Caco-2 (cell line): ENCODE data around the gene MEF2B. TPM values are rescaled to one million over a fixed set of nuclear protein-coding genes. Genes with fewer than 3 reads are reported as not detected.

Experiments used
- BruUV-seq: library from RNA; stranded (reverse); fragments of 400-500 nt; replicated peaks from 2 replicates; lab custom pipeline; 2021; lab: Mats Ljungman, UMichigan
- CTCF ChIA-PET: fragments of 300-600 bp; sonication (Branson Sonifier 250); formaldehyde crosslinking; loops from one replicate; lab custom pipeline; 2022; ENCODE audit warnings: antibody characterized with exemption; lab: Charles Lee
- POLR2A ChIA-PET: fragments of 300-600 bp; sonication (Branson Sonifier 250); formaldehyde crosslinking; loops from one replicate; lab custom pipeline; 2022; ENCODE audit warnings: antibody characterized with exemption; lab: Charles Lee
- DNase-seq, 2 experiments: peaks; one replicate each; pipeline versions ENCODE4 v3.0.0 to v3.0.0-alpha.2; 2020 to 2022
- H3K27me3 ChIP-seq: replicated peaks from 2 replicates; pipeline ENCODE4 v1.6.0; 2011; ENCODE audit warnings: low read length; ENCODE audit not compliant: control insufficient read depth, insufficient read depth
- H3K36me3 ChIP-seq: 2 replicates; pipeline ENCODE4 v1.5.1; 2011; ENCODE audit warnings: low read length; ENCODE audit not compliant: control insufficient read depth, insufficient read depth
- H3K4me1 ChIP-seq: fragments of 250-450 bp; sonication (Bioruptor Pico); 2 replicates; pipeline ENCODE4 v1.5.1; 2020; ENCODE audit warnings: mild to moderate bottlenecking
- H3K4me3 ChIP-seq: 2 replicates; pipeline ENCODE4 v1.5.1; 2011; ENCODE audit warnings: low read depth, mild to moderate bottlenecking, control low read depth, low read length
- H3K9me3 ChIP-seq: fragments of 250-450 bp; sonication (Bioruptor Pico); 2 replicates; pipeline ENCODE4 v1.5.1; 2020; ENCODE audit warnings: mild to moderate bottlenecking, moderate library complexity
- H3K27ac Mint-ChIP-seq: one replicate; pipeline ENCODE4 v1.8.0; 2022; ENCODE audit warnings: mixed read lengths; ENCODE audit not compliant: unreplicated experiment
- H3K27me3 Mint-ChIP-seq: one replicate; pipeline ENCODE4 v1.8.0; 2022; ENCODE audit warnings: mixed read lengths; ENCODE audit not compliant: insufficient read depth, unreplicated experiment
- H3K36me3 Mint-ChIP-seq: one replicate; pipeline ENCODE4 v1.8.0; 2022; ENCODE audit warnings: mild to moderate bottlenecking, mixed read lengths; ENCODE audit not compliant: insufficient read depth, unreplicated experiment
- H3K4me1 Mint-ChIP-seq: one replicate; pipeline ENCODE4 v1.8.0; 2022; ENCODE audit warnings: low read depth, mixed read lengths; ENCODE audit not compliant: unreplicated experiment
- H3K4me3 Mint-ChIP-seq: one replicate; pipeline ENCODE4 v1.8.0; 2022; ENCODE audit warnings: mild to moderate bottlenecking, moderate library complexity, mixed read lengths; ENCODE audit not compliant: unreplicated experiment
- H3K9me3 Mint-ChIP-seq: one replicate; pipeline ENCODE4 v1.8.0; 2022; ENCODE audit warnings: mixed read lengths; ENCODE audit not compliant: unreplicated experiment
- intact Hi-C: fragments of 100-400 bp; cut with micrococcal nuclease; formaldehyde crosslinking; loops from one replicate; pipeline ENCODE4 v1.10.0; 2022; ENCODE audit not compliant: unreplicated experiment
- total RNA-seq: library from RNA; stranded (reverse); gene quantifications from 2 replicates; pipeline ENCODE4 v1.2.3, GENCODE V29; 2022
- TF ChIP-seq, protein P1 (sequence below), 2 experiments: fragments of 200-600 bp in 1 of 2; IDR thresholded peaks; 1 replicate in 1 of 2; 2 replicates in 1 of 2; pipeline versions ENCODE4 v1.5.1 to v1.8.0; 2011 to 2022; ENCODE audit warnings: antibody characterized with exemption in 1 of 2, control low read depth in 1 of 2, inconsistent platforms in 1 of 2, low read depth in 1 of 2, low read length in 1 of 2, mild to moderate bottlenecking in 1 of 2, moderate library complexity in 1 of 2; ENCODE audit not compliant: insufficient read depth in 1 of 2, severe bottlenecking in 1 of 2, unreplicated experiment in 1 of 2

Gene MEF2B
- total RNA-seq, 1 experiment from 2014 or later, result 0.82 TPM

DNA sequence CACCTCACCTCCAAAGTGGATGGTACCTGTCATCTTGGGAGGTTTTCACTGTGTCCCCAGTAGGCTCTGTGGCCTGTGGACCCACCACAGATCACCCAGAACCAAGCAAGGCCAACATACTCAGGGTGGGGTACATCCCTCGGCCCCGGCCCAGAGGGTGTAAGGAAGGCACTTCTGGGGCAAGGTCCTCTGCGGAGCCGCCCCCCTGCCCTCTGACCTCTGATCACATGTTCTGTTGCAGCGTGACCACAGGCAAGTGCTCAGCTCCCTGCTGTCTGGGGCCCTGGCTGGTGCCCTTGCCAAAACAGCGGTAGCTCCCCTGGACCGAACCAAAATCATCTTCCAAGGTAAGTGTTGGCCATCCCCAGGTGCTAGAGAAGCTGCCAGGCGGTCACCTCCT lies 68.5 kb downstream of the MEF2B start:
- intact Hi-C loops, result no loop called here
- Mint-ChIP-seq H3K4me3 (no peak overlapping the region), H3K27me3 (no peaks in the 10 kb centered on the region), H3K27ac (no peak overlapping the region), H3K36me3 (no peaks in the 10 kb centered on the region), H3K9me3 (no peaks in the 10 kb centered on the region), H3K4me1 (peaks cover 8% of the 10 kb centered on the region)
- BruUV-seq, result no TSS peak
- H3K9me3 ChIP-seq, result no peaks in the 10 kb centered on the region
- ChIA-PET POLR2A (no interaction called here), CTCF (no interaction called here)
- H3K4me3 ChIP-seq, result no peak overlapping the region
- no peak for DNase-seq
- peaks cover 45% of the 10 kb centered on the region for H3K4me1 ChIP-seq
- H3K27me3 ChIP-seq, result no peaks in the 10 kb centered on the region
- H3K36me3 ChIP-seq, result no peaks in the 10 kb centered on the region
- TF ChIP-seq, protein P1, sequence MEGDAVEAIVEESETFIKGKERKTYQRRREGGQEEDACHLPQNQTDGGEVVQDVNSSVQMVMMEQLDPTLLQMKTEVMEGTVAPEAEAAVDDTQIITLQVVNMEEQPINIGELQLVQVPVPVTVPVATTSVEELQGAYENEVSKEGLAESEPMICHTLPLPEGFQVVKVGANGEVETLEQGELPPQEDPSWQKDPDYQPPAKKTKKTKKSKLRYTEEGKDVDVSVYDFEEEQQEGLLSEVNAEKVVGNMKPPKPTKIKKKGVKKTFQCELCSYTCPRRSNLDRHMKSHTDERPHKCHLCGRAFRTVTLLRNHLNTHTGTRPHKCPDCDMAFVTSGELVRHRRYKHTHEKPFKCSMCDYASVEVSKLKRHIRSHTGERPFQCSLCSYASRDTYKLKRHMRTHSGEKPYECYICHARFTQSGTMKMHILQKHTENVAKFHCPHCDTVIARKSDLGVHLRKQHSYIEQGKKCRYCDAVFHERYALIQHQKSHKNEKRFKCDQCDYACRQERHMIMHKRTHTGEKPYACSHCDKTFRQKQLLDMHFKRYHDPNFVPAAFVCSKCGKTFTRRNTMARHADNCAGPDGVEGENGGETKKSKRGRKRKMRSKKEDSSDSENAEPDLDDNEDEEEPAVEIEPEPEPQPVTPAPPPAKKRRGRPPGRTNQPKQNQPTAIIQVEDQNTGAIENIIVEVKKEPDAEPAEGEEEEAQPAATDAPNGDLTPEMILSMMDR (IDR thresholded peaks at IDR 0.05; ENCODE audit: insufficient read depth in 1 of 2, low read depth in 1 of 2, low read length in 1 of 2, severe bottlenecking in 1 of 2, unreplicated experiment in 1 of 2), result no peak

DNA sequence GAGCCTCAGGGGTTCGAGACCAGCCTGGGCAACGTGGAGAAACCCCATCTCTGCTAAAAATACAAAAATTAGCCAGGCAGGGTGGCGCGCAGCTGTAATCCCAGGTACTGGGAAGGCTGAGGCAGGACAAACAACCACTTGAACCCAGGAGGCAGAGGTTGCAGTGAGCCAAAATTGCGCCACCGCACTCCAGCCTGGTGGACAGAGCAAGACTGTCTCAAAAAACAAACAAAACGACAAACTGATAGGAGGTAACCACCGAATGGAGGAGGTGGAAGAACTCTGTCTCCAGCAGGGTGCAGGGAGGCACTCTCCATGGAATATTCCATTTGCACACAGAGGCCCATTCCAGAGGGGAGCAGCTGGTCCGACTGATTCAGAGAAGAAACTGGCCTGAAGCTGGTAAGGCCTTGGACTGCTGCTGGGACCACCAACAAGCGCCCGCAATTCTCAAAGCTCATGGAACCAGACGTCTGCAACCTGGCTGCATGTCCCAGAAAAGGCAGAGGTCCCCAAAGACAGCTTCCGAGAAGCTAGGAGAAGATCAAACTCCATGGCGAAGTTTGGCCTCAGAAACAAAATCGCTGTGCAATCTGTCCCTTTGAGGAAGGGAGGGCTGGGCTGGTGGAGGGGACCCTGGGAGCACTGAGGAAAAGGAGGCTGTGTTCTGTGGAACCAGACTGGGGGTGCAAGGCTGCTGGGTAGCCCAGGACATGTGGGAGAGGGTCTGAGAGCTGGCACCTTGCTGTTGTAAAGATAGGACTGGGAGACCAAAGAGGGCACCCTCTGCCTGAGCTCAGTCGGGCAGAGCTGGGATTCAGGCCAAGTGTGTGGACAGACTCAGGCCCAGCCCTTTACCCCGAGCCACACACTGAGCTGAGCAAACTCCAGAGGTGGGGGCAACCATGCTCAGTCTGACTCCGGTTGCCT lies 71.1 kb downstream of the MEF2B start:
- Mint-ChIP-seq H3K4me1 (peaks cover 14% of the 10 kb centered on the region), H3K9me3 (no peaks in the 10 kb centered on the region), H3K4me3 (no peak overlapping the region), H3K27ac (peak overlapping the region; percentile 63), H3K27me3 (no peaks in the 10 kb centered on the region), H3K36me3 (no peaks in the 10 kb centered on the region)
- peak in 1 of 2 experiments; percentile 24 for DNase-seq
- ChIA-PET CTCF (interaction anchor here (0.6 kb wide), 1 partner anchor 17 kb away, joined by 3 read pairs; no protein-coding TSS in a partner anchor), POLR2A (no interaction called here)
- H3K27me3 ChIP-seq, result no peaks in the 10 kb centered on the region
- TF ChIP-seq, protein P1 (IDR thresholded peaks at IDR 0.05; ENCODE audit: insufficient read depth in 1 of 2, low read depth in 1 of 2, low read length in 1 of 2, severe bottlenecking in 1 of 2, unreplicated experiment in 1 of 2), result no peak
- no TSS peak for BruUV-seq
- H3K4me3 ChIP-seq, result no peak overlapping the region
- no peaks in the 10 kb centered on the region for H3K9me3 ChIP-seq
- intact Hi-C loops, result no loop called here
- peaks cover 53% of the 10 kb centered on the region for H3K4me1 ChIP-seq
- no peaks in the 10 kb centered on the region for H3K36me3 ChIP-seq

DNA sequence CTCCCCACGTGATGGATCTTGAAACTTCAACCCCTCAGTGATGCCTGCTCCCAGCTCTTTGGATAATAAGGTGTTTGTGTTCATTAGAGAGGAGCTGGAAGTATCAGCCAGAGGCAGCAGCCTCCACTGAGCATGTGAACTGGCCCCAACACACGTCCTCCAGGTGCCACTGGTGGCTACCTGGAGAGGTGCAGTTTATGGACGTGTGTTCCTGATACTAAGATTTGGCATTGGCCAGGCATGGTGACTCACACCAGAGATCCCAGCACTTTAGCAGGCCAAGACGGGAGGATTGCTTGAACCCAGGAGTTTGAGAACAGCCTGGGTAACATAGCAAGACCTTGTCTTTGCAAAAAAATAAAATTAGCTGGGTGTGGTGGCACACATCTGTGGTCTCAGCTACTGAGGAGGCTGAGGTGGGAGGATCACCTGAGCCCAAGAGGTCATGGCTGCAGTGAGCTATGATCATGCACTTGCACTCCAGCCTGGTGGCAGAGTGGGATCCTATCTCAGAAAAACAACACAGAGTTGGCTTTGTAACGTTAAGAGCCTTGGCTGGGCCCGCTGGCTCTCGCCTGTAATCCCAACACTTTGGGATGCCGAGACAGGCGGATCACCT lies 71.9 kb downstream of the MEF2B start:
- no peaks in the 10 kb centered on the region for H3K27me3 Mint-ChIP-seq
- H3K9me3 Mint-ChIP-seq, result no peaks in the 10 kb centered on the region
- Histone ChIP-seq H3K27me3 (no peaks in the 10 kb centered on the region), H3K4me3 (no peak overlapping the region), H3K36me3 (no peaks in the 10 kb centered on the region), H3K4me1 (peaks cover 50% of the 10 kb centered on the region), H3K9me3 (no peaks in the 10 kb centered on the region)
- BruUV-seq, result no TSS peak
- intact Hi-C loops, result no loop called here
- CTCF ChIA-PET, result interaction anchor here (0.8 to 1.7 kb wide), 2 partner anchors 7 to 18 kb away, joined by 3 to 4 read pairs; no protein-coding TSS in a partner anchor
- no peak overlapping the region for H3K27ac Mint-ChIP-seq
- peaks cover 14% of the 10 kb centered on the region for H3K4me1 Mint-ChIP-seq
- POLR2A ChIA-PET, result no interaction called here
- TF ChIP-seq, protein P1 (IDR thresholded peaks at IDR 0.05; ENCODE audit: insufficient read depth in 1 of 2, low read depth in 1 of 2, low read length in 1 of 2, severe bottlenecking in 1 of 2, unreplicated experiment in 1 of 2), result no peak
- DNase-seq, result no peak
- H3K4me3 Mint-ChIP-seq, result no peak overlapping the region
- H3K36me3 Mint-ChIP-seq, result no peaks in the 10 kb centered on the region
